ENCODE data around the gene NANOS3.
A peak's percentile ranks its signal among the peaks of the same experiment; 100 is the strongest.
"Not testable (repeated sequence)": the region's sequence is repeated elsewhere in the genome, so short reads cannot be mapped to it uniquely, and the experiment has no call there.

NANOS3 gene

GRCh38 chr19:13843104-13843921 is 33.6 kb upstream of the NANOS3 start:
- no peak for DNase-seq

DNA sequence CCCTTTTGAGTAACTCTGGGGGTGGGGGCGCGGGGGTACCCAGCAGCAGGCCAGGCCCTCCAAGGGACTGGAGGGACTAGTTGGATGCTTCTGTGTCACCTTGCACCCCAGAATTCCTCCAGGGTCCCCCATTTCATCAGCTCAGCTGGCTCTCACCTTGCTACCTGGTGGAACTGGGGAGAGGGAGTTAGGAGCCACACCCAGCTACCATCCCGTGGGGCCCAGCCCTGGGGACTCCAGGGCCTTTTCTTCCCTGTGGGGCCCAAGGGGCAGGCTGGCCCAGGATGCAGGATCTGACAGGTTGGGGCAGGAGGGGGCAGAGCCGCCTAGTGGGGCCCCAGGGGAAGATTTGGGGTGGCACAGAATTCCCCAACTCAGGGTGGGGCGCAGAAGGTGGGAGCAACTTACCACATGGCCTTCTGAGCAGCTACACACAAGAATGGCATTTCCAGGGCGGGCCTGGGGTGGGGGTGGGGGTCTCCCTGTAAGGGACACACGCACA is 32.8 kb upstream of the NANOS3 start:
- no peak for DNase-seq

DNA sequence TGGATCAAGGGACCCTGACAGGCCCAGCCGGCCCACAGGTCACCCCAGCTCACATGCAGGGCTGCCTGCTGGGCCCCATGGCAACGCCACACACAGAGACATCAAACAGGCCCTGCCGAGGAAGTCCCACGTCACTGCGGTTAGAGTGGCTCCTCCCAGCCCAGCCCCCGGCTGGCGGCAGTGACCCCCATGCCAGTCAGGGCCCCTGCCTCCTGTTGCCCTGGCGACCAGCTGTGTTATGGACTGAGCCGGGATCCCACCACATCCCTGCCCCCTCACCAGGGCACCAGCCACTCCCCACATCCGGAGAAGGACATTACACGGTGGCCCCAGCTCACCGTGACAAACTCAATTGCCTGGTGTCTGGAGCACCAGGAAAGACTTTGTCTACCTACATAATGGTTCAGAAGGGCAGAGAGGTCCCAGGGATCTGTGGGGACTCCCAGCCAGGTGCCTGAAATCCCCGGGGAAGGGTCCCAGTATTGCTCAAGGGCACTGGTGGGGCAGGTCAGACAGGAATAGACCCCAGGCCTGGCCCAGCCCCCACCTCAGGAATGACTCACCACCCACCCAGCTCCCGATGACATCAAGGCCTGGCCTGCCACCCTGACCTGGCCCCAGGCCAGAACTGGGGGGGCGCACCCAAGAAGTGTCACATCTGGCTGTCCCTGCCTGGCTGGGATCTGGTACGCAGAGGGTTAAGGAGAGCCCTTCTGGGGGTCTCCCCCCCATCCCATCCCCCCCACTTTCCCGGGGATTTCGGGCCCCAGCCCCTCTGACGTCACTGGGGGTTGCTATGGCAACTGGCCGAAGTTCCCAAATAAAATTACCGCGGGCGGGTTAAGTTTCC is 30.2 kb upstream of the NANOS3 start:
- DNase-seq, result peak; percentile 40 to 59

DNA sequence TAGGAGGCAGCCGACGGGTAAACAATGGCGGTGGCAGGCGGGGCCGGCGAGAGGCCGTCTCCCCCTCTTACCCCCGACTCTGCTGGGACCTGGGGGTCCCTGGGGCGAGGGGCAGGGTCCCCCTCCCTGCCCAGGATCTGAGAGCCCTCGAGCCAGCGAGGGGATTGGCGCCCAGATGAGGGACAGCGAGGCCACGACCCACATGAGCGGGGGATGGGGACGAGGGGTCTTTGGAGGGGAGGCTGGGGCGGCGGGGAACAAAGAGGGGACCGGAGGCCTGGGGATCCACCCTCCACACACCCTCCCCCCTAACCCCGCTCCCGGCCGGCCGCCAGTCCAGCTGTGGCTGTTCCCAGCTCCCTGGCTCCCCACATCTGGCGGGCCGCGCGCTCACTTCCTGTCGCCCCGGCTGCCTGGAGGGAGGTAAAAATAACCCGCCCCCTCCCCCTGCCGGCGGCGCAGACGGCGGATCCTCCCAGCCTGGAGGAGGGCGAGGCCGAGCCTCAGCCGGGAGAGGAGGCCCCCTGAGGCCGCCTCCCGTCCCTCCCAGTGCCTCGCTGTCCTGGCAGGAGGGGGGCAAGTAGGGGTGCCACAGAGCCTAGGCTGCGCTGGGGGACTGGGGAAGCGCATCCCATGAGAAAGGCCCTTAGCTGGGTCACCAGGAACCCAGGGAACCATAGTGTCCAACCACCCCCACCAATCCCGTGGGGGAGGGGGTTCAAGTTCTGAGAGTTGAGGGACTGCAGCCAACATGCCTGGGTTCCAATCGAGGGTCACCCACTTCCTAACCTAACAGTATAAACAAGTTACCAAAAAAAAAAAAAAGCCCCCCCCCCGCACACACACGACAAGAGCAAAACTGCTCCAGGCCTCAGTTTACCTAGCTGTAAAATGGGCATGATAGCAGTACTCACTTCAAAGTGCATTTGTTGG is 29.3 kb upstream of the NANOS3 start:
- DNase-seq, result peak; percentile 58 to 63

DNA sequence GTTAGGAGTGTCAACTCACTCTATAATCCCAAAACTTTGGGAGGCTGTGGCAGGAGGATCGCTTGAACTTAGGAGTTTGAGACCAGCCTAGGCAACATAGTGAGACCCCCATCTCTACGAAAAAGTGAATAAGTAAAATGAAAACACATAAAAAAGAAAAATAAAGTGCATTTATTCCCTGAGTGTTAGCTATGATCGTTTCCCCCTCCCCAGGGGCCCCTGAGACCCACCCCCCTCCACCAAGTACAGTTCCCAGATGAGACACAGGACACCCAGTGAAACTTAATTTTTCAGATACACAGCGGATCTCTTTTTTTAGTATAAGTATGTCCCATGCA is 28.6 kb upstream of the NANOS3 start:
- DNase-seq, result no peak

DNA sequence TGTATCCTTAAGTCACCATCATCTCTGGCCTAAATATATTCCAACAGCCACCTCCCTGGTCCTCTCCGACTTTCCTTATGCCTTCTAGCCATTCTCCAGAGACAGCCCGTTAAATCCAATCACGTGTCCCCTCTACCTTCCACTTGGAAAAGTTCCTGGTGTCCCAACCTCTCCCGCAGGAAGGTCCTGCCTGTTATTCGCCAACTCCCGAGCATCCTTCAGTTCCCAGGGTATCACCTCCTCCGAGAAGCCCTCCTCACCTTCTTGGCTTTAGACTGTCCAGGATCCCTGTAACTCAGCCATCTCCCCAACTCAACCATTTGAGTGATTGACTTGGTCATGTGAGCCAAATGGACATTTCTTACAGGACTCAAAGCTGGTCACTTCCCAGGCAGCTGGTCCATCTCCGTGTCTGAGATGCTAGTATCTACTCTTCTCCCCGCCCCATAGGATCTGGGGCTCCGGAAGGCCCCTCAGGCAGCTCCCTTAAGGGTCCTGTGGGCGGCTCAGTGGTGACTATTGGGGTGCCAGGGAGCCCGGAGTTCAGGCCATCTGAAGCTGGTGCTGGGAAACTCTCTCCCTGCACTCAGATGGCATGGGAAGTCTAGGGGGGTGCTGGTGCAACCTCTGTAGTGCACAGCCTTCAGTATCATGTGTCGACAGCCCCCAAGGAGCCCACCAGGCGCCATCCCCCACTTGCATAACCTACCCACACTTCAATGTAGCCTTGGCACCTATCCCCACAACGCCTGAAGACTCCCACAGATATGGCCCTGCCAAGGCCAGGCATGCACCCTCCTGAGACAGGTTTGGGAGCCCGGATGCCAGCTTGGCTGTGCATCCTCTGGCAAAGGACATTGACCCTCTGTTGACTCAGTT is 27.9 kb upstream of the NANOS3 start:
- no peak for DNase-seq

DNA sequence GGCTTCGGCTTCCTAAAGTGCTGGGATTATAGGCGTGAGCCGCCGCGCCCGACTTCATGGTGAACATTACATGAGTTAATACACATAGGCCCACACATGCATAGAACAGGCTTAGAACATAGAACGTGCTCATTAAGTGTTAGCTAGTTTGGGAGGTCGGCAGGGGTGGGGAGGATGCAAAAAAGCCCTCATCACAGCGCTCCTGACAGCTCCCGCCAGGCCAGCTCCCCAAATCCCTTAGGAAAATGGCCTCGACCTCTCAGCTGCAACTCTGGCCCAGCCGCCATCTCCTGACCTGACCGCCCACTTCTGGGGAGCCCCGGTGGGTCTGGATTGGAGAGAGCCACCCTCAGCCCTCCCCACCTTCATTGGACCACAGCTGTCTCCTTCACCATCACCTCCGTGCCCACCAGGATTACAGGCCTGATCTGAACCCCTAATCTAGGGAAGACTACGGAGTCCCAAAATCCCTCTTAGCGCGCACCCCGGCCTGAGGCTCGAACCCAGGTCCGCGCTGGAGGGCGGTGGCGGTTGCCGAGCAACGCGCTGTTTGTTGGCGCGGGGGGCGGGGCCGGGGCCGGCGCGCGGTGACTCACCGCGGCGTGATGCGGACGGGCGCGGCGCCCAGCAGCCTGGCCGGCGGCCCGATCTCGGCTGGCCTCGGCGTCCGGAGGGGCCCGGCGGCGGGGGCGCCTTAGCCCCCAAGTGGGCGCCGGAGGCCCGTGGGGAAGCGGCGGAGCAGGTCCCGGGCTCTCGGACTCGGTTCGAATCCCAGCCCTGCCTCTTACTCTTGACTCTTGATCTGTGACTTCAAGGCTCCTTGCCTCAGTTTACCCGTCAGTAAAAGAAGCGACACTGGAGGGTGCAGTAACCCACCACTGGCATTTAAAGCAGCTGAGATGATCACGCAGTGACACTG is 26.7 kb upstream of the NANOS3 start:
- peak in 1 of 2 experiments; percentile 30 for DNase-seq

GRCh38 chr19:13850910-13851733 is 25.8 kb upstream of the NANOS3 start:
- DNase-seq, result no peak

GRCh38 chr19:13851734-13852114 is 25.2 kb upstream of the NANOS3 start:
- DNase-seq, result not testable (repeated sequence)

DNA sequence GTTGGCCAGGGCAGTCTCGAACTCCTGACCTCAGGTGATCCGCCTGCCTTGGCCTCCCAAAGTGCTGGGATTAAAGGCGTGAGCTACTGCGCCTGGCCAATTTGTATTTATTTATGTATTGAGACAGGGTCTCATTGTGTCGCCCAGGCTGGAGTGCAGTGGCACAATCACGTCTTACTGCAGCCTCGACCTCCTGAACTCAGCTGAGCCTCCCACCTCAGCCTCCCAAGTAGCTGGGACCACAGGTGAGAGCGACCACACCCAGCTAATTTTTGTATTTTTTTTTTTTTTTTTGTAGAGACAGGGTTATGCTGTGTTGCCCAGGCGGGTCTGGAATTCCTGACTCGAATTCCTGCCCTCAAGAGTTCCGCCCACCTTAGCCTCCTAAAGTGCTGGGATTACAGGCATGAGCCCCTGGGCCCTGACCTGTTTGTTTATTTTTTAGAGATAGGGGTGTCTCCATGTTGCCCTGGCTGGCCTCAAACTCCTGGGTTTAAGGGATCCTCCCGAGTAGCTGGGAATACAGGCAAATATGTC is 24.7 kb upstream of the NANOS3 start:
- DNase-seq, result not testable (repeated sequence)

DNA sequence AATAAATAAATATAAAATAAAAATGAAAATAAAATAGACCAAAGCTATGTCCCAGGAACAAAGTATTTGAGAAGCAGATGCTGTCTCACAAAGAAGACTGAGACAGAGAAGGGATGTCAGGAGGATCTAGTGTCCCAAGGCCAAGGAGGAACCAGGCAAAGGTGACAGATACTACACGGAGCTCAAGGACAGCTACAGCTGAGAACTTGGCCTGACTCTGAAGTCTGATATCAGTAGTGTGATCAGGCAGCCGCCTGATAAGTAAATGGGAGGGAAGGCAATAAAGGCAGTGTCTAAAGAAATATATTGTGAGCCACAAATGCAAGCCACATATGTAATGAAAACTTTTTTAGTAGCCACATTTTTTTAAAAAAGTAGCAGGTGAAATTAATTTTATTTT is 20.4 kb upstream of the NANOS3 start:
- DNase-seq, result no peak

- peak; percentile 23 to 64 for DNase-seq
These were observed 17.5 kb upstream of the NANOS3 start for GRCh38 chr19:13859361-13859880.

- DNase-seq, result no peak
These were observed 16.1 kb upstream of the NANOS3 start for GRCh38 chr19:13860679-13861391.

DNA sequence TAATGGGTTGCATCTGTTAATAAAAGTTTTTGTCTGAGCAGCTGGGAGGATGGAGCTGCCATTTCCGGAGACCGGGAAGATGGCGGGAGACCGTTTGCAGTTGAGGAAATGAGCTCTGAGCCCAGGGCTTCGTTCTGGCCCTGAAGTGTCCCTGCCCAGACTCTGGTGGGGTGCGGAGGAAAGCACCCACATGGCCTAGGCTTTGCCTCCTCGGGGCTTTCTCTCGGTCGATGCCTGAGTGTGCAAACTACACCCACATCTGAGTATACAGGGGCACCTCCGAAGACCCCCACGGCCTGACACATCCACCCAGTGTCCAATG is 15.6 kb upstream of the NANOS3 start:
- DNase-seq, result no peak

DNA sequence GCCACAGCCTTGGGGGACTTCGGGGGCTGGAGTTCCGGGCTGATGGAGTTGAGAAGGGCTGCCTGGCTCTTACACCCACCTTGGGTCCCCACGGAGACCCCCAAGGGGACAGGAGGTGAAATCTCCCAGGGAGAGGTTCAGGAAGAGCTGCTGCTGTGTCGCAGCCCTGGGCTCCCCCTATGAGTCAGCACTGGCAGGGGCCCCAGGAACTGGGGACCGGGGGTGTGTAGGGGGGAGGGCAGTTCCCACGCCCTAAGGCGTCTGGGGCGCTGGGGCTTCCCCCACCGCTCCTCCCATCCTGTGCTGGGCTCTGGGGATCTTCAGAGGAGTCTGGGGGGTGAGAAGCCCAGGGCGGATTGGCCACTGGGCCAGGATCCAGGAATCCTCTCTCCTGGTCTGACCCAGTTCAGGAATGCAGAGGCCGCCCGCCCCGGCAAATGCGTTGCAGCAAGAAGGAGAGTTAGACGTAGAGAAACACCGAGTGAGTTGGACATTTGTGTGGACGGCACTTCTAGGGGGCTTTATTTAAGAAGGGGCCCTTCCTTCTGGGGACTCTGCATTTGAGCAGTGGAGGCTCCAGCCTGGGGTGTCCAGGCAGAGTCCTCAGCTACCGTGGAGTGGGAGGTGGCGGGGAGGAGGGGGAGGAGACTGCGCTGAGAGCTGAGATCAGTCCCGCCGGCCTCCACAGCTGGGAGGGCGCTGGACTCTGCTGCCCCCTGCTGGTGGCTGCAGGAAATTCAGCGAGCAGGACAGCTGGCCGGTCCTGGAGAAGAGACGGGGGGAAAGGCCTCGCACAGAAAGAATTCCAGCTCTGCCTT is 15.0 kb upstream of the NANOS3 start:
- DNase-seq, result peak; percentile 56 to 79

DNA sequence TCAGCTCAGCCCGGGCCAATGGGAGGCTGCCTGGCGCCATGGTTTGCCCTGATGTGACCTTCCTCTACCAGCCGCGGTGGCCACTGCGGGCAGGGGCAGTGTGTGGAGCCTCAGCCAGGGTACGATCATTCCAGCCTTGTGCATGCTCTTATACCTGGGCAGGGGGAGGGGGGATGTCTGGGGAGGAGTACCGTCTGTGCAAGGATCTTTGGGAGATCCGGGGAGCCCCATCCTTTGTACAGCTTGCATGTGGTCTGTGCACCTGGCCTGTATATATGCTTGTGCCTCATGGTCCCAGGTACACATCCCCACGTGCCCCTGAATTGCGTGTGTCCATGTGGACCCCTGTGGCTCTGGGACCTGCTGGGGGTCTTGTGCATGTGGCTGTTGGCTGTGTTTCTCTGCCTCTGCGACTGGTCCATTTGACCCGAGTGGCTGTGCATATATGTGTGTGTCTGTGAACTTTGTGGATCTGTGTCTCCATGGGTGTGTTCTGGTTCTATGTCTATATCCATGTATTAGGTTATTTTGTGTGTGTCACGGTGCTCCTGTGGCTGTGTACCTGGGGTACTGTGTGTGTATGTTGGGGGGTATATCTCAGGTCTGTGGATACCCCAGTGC is 12.8 kb upstream of the NANOS3 start:
- peak in 1 of 2 experiments; percentile 39 for DNase-seq
